ENCODE measurements around the gene GSTM2. TPM values are rescaled to one million over a fixed set of nuclear protein-coding genes. Genes with fewer than 3 reads are reported as not detected.

The GSTM2 gene
- total RNA-seq, 1 donor from 2014 or later, result 51.2 TPM

DNA sequence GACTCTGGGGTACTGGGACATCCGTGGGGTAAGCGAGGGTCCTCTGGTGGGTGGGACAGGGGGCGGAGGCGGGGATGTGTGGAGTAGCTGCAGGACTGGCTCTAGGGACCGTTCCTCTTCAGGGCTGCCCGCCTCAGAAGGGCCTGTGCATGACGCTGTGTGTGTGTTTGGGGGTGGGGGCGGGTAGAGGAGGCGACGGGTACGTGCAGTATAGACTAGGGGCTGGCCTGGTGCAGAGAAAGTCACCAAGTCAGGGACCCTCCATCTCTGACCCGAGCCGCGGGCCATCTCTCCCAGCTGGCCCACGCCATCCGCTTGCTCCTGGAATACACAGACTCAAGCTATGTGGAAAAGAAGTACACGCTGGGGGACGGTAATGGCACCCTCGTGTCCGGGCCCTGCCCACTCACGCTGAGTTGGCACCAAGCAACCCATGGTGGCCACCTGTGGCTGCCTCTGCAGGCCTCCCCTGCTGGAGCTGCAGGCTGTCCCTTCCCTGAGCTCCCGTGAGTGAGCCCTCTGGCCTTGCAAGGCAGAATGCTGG lies 44.5 kb downstream of the GSTM2 start:
- peak; percentile 75 for DNase-seq (ENCODE audit: low spot score)

- DNase-seq (ENCODE audit: low spot score), result no peak
Observed at GRCh38 chr1:109713636-109714035, 45.8 kb downstream of the GSTM2 start.

GRCh38 chr1:109714661-109715372 lies 47.0 kb downstream of the GSTM2 start:
- DNase-seq (ENCODE audit: low spot score), result no peak

DNA sequence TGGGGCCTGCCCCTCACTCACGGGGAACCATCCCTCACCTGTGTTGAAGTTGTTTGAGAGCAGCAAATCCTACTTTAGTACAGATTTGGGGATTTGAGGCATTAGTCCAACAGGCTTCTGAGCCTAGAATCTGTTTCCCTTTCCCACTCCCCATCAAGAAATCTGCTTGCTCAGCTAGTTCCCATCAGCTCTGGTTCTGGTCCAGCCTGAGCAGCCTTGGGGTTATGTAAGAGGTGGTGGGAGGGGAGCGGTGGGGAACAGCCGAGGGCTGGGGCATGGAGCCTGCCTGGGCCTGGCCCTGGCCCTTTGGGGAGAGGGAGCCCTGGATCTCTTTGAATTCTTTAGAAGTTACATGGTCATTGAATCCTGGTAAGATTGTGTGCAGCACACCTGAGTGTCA lies 48.3 kb downstream of the GSTM2 start:
- DNase-seq (ENCODE audit: low spot score), result no peak

- no peak for DNase-seq (ENCODE audit: low spot score)
Observed at GRCh38 chr1:109716570-109717090, 48.8 kb downstream of the GSTM2 start.

GRCh38 chr1:109717729-109718128 lies 49.9 kb downstream of the GSTM2 start:
- no peak for DNase-seq (ENCODE audit: low spot score)

DNA sequence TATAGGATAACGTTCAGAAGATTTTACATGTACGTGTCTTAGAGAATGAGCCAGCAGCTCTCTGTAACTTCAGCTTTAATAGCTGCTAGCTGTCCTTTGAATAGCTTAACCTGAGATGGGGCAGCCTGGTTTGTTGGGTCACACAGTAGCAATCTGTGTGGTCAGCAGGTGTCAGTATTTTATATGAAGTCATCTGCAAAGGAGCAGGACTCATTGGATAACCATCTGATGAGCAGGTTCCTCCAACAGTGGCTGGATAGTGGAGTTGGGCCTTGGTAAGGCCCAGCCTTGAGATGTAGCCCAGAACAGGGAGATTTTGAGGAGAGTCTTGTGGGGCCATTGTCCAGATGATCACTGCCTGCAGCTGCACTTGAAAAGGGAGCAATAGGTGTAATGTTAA lies 50.6 kb downstream of the GSTM2 start:
- DNase-seq (ENCODE audit: low spot score), result no peak

DNA sequence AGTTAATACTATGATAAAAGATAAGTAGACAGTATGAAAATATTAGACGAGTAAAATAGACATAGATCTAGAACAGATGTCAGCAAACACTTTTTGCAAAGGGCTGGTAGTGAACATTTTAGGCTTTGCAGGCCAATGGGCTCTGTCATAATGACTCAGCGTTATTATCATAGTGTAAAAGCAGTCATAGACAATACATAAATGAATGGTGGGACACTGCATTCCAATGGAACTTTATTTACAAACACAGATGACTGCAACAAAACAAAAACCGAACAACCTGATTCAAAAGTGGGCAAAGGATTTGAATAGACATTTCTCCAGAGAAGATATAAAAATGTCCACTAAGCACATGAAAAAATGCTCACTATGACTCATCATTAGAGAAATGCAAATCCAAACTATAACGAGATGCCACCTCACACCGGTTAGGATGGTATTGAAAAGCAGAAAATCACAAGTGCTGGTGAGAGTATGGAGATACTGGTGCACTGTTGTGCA lies 51.5 kb downstream of the GSTM2 start:
- no peak for DNase-seq (ENCODE audit: low spot score)

DNA sequence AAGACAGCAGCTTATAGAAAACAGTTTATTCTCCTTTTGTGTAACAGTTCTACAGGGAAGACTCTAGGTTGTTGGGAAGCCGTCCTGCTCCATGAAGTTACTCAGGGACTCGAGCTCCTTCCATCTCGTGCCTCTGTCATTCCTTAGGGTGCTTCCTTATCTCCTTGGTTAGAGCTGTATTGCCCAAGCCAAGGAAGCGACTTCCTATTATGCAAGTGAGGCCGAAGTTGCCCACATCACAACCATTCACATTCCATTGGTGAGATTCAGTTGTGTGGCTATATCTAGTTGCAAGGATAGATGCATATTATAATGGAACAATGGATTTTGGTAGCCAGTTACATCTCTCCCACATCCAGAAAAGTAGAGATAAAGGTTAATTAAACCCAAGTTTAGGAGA lies 53.2 kb downstream of the GSTM2 start:
- no peak for DNase-seq (ENCODE audit: low spot score)

DNA sequence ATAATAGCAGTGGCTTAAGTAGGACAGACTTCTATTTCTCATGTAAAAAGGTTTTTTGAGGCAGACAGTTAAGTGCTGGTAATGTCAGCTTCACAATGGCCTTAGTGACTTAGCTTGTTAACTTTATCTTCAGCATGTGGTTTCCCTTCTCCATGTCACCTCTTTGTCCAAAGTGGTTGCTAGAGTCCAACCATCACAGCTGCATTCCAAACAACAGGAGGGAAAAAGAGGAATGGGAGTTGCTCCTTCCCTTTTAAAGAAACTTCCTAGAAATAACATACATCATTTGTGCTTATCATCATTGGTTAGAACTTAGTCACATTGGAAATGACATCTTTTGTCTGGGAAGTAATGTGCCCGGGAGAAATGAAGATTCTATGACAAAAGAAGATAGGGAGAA lies 54.1 kb downstream of the GSTM2 start:
- no peak for DNase-seq (ENCODE audit: low spot score)

GRCh38 chr1:109722908-109723691 lies 55.2 kb downstream of the GSTM2 start:
- no peak for DNase-seq (ENCODE audit: low spot score)

Other genes starting within 250 kb of the GSTM2 start
- gene PSMA5, start 241.6 kb upstream of the GSTM2 start, total RNA-seq, result 63.9 TPM
- gene SYPL2, start 201.5 kb upstream of the GSTM2 start, total RNA-seq, result 7.3 TPM
- gene ATXN7L2, start 184.2 kb upstream of the GSTM2 start, total RNA-seq, result 3.0 TPM
- gene CYB561D1, start 174.0 kb upstream of the GSTM2 start, total RNA-seq, result 8.9 TPM
- 7.4 TPM for gene AMIGO1, start 158.3 kb upstream of the GSTM2 start, total RNA-seq
- not detected for gene GPR61, start 128.2 kb upstream of the GSTM2 start, total RNA-seq
- 8.7 TPM for gene GNAI3, start 119.4 kb upstream of the GSTM2 start, total RNA-seq
- not detected for gene GNAT2, start 48.4 kb upstream of the GSTM2 start, total RNA-seq
- 63.1 TPM for gene AMPD2, start 48.2 kb upstream of the GSTM2 start, total RNA-seq
- 22.6 TPM for gene GSTM4, start 12.0 kb upstream of the GSTM2 start, total RNA-seq
- not detected for gene GSTM1, start 19.8 kb downstream of the GSTM2 start, total RNA-seq
- gene GSTM5, start 44.2 kb downstream of the GSTM2 start, total RNA-seq, result 13.1 TPM
- gene GSTM3, start 73.0 kb downstream of the GSTM2 start, total RNA-seq, result 16.0 TPM
- 0.58 TPM for gene EPS8L3, start 95.9 kb downstream of the GSTM2 start, total RNA-seq
- 228 TPM for gene CSF1, start 242.8 kb downstream of the GSTM2 start, total RNA-seq

Measured in mesenteric fat pad (tissue), 1 donor.